Prostate gland (tissue), 2 donors: ENCODE data around the gene CEP57L1. TPM values are rescaled to one million over a fixed set of nuclear protein-coding genes. Genes with fewer than 3 reads are reported as not detected.

Experiments used
- DNase-seq: peaks from one replicate; pipeline ENCODE4 v3.0.0-alpha.2; 2019; ENCODE audit warnings: low spot score
- H3K27ac ChIP-seq, 2 donors: fragments of 200-600 bp; sonication (generic); 2 replicates each; pipeline ENCODE4 v1.5.1; 2017 to 2019
- H3K27me3 ChIP-seq: fragments of 200-600 bp; sonication (generic); replicated peaks from 2 replicates; pipeline ENCODE4 v1.5.1; 2019; ENCODE audit not compliant: insufficient read depth
- H3K36me3 ChIP-seq, 2 donors: fragments of 200-600 bp; sonication (generic); 1 replicate in 1 of 2; 2 replicates in 1 of 2; pipeline versions ENCODE4 v1.5.1 to v1.8.1; 2017 to 2019
- H3K4me1 ChIP-seq: fragments of 200-600 bp; sonication (generic); replicated peaks from 2 replicates; pipeline ENCODE4 v1.5.1; 2019
- H3K4me3 ChIP-seq, 2 donors: fragments of 200-600 bp; sonication (generic); 2 replicates each; pipeline ENCODE4 v1.5.1; 2017 to 2019
- H3K9me3 ChIP-seq: fragments of 200-600 bp; sonication (generic); 2 replicates; pipeline ENCODE4 v1.5.1; 2017
- POLR2A ChIP-seq: fragments of 450-650 bp; IDR thresholded peaks from one replicate; pipeline ENCODE4 v1.6.1; 2016; ENCODE audit warnings: antibody characterized with exemption, mild to moderate bottlenecking
- POLR2AphosphoS5 ChIP-seq: sonication (generic); formaldehyde crosslinking; IDR thresholded peaks from one replicate; pipeline ENCODE4 v1.6.1; 2017; ENCODE audit warnings: antibody characterized with exemption
- WGBS: methylation state at CpG from one replicate; pipeline ENCODE4 v1.1.5; 2018; 5-methylcytosine and 5-hydroxymethylcytosine counted together
- intact Hi-C: fragments of 100-400 bp; cut with DNase I; formaldehyde crosslinking; loops from one replicate; pipeline ENCODE4 v1.14.2; 2022
- total RNA-seq, 2 donors: library from RNA; depleted of rRNA; stranded (reverse); fragments of >200 nt; gene quantifications; one replicate each; pipeline ENCODE4 v1.1.0, GENCODE V29; 2016
- TF ChIP-seq, protein P1 (sequence below), 4 experiments: fragments of 200-600 bp in 2 of 4; fragments of 450-650 bp in 2 of 4; sonication (generic) in 2 of 4; IDR thresholded peaks; 1 replicate in 3 of 4; 2 replicates in 1 of 4; pipeline ENCODE4 v1.5.1; 2016 to 2019; ENCODE audit warnings: antibody characterized with exemption in 4 of 4, mild to moderate bottlenecking in 2 of 4, moderate library complexity in 2 of 4

Gene CEP57L1
- total RNA-seq, 2 donors from 2014 or later, result 9.9 to 11.8 TPM

- H3K36me3 ChIP-seq, result no peaks in the 10 kb centered on the region
- intact Hi-C loops, result loop anchor here (2.0 kb wide), 1 partner anchor 289 kb away; the partner anchor contains the start of gene CD164
Observed at GRCh38 chr6:109093732-109094415, 1.4 kb upstream of the CEP57L1 start.

DNA sequence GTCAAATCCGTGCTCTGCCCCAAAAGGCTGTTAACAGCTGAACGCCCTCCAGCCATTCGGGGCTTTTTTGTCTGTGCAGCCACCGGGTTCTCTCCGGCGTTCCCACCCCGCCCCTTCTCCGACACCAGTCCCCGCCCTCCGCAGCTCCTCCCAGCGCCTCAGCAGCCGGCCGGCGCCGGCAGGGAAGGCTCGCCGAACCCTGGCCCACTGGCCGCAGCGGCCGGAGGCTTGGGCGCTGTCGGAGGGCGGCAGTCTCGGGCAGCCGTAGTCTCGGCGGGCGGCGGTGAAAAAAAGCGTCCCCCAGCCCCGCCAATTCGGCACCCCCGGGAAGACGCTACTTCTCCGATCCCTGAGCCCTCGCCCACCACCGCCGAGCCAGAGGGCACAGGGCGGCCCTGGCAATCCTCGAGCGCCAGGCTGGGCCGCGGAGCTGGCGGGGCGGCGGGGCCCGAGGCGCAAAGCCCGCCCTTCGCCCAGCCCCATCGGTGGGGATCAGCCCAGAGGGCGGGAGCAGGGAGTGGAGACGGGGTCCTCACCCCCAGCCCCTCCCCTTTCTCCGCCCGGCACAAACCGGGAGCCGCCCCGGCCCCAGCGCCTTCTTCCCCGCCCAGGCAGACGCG lies 781 bp upstream of the CEP57L1 start, which contains the start of gene SESN1:
Gene SESN1, minus strand, starts transcription at position 431 of the 620 bp plus-strand sequence. CDS start 773 bp downstream, outside the sequence.
- peak; percentile 90 for DNase-seq
- TF ChIP-seq POLR2A (peak; percentile 85), POLR2AphosphoS5 (no peak)
- TF ChIP-seq, protein P1, sequence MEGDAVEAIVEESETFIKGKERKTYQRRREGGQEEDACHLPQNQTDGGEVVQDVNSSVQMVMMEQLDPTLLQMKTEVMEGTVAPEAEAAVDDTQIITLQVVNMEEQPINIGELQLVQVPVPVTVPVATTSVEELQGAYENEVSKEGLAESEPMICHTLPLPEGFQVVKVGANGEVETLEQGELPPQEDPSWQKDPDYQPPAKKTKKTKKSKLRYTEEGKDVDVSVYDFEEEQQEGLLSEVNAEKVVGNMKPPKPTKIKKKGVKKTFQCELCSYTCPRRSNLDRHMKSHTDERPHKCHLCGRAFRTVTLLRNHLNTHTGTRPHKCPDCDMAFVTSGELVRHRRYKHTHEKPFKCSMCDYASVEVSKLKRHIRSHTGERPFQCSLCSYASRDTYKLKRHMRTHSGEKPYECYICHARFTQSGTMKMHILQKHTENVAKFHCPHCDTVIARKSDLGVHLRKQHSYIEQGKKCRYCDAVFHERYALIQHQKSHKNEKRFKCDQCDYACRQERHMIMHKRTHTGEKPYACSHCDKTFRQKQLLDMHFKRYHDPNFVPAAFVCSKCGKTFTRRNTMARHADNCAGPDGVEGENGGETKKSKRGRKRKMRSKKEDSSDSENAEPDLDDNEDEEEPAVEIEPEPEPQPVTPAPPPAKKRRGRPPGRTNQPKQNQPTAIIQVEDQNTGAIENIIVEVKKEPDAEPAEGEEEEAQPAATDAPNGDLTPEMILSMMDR (IDR thresholded peaks at IDR 0.05), result peak in 1 of 4 experiments; percentile 26
- no peaks in the 10 kb centered on the region for H3K4me1 ChIP-seq
- H3K27me3 ChIP-seq, result no peaks in the 10 kb centered on the region
- intact Hi-C loops, result loop anchor here (2.0 kb wide), 1 partner anchor 288 kb away; the partner anchor contains the start of gene CD164
- no peaks in the 10 kb centered on the region for H3K36me3 ChIP-seq
- under 1% methylated on average over 47 of the region's 62 CpGs for WGBS
- peak within 1 kb of the TSS; percentile 50 to 72 for H3K4me3 ChIP-seq
- H3K27ac ChIP-seq, result peak within 1 kb of the TSS; percentile 94 to 98
- no peaks in the 10 kb centered on the region for H3K9me3 ChIP-seq

More at GRCh38 chr6:109093732-109094415, 1.4 kb upstream of the CEP57L1 start:
- H3K9me3 ChIP-seq, result no peaks in the 10 kb centered on the region
- no peaks in the 10 kb centered on the region for H3K27me3 ChIP-seq
- peak overlapping the region; percentile 94 to 98 for H3K27ac ChIP-seq
- peak overlapping the region; percentile 50 to 72 for H3K4me3 ChIP-seq
- under 1% methylated on average over 19 of the region's 19 CpGs for WGBS
- no peaks in the 10 kb centered on the region for H3K4me1 ChIP-seq
- no peak for DNase-seq
- TF ChIP-seq POLR2AphosphoS5, result no peak
- TF ChIP-seq POLR2A, result no peak
- TF ChIP-seq, protein P1 (IDR thresholded peaks at IDR 0.05), result no peak

DNA sequence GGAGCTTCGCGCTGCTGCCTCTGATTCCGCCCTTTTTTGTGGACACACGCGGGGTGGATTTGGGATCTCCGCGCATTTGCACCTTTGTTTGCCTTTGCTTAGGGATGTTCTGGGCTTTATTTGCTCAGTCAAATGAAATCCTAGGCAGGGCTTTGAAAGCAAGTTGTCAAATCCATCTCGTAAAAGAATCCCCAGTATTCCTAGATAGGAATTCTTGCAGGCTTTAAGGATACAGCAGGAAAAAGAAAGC lies 453 bp downstream of the CEP57L1 start:
- Histone ChIP-seq H3K4me3 (peak overlapping the region; percentile 50 to 72), H3K36me3 (no peaks in the 10 kb centered on the region), H3K4me1 (no peaks in the 10 kb centered on the region), H3K9me3 (no peaks in the 10 kb centered on the region), H3K27ac (peak overlapping the region; percentile 94 to 98), H3K27me3 (no peaks in the 10 kb centered on the region)
- TF ChIP-seq POLR2A (no peak), POLR2AphosphoS5 (no peak)
- TF ChIP-seq, protein P1 (IDR thresholded peaks at IDR 0.05), result no peak
- intact Hi-C loops, result loop anchor here (2.0 kb wide), 1 partner anchor 287 kb away; the partner anchor contains the start of gene CD164
- WGBS, result 2% methylated on average over 8 of the region's 8 CpGs
- no peak for DNase-seq

DNA sequence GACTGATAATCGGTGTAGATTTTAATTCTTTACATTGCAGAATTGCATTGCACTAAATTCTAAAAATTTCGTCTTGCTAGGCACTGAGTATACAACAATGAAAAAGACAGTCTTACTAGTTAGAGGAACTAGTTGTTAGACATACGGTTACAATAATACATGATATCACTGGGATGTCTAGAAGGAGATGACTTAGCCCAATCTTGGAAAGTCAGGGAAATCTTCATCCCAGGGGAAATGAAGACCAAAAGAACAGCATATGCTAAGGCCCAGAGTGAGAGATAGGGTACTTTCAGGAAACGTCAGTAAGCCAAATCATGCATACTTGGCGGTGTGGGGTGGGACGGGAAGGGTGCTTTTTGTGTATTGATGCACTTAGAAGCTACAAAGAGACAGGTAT lies 901 bp downstream of the CEP57L1 start:
- H3K4me1 ChIP-seq, result no peaks in the 10 kb centered on the region
- intact Hi-C loops, result no loop called here
- no peaks in the 10 kb centered on the region for H3K9me3 ChIP-seq
- no peak for DNase-seq
- WGBS, result 48% methylated on average over 6 of the region's 6 CpGs
- no peaks in the 10 kb centered on the region for H3K27me3 ChIP-seq
- no peaks in the 10 kb centered on the region for H3K36me3 ChIP-seq
- peak overlapping the region; percentile 50 to 72 for H3K4me3 ChIP-seq
- TF ChIP-seq, protein P1 (IDR thresholded peaks at IDR 0.05), result no peak
- TF ChIP-seq POLR2A (no peak), POLR2AphosphoS5 (no peak)
- no peak overlapping the region for H3K27ac ChIP-seq
